Endodermal cell (in vitro differentiated cells): ENCODE measurements around the gene NEK9. TPM values are rescaled to one million over a fixed set of nuclear protein-coding genes. Genes with fewer than 3 reads are reported as not detected.

Source experiments
- DNase-seq: peaks from one replicate; pipeline ENCODE4 v3.0.0-alpha.2; 2017
- H3K27ac ChIP-seq: 2 replicates; pipeline ENCODE4 v1.5.1; 2013; ENCODE audit warnings: mild to moderate bottlenecking, low read depth, low read length, moderate library complexity
- H3K27me3 ChIP-seq: 2 replicates; pipeline ENCODE4 v1.6.1; 2013; ENCODE audit warnings: mild to moderate bottlenecking, low read length, moderate library complexity; ENCODE audit not compliant: insufficient read depth, control insufficient read depth, poor library complexity, severe bottlenecking
- H3K36me3 ChIP-seq: 2 replicates; pipeline ENCODE4 v1.7.0; 2013; ENCODE audit warnings: mild to moderate bottlenecking, low read length, moderate library complexity; ENCODE audit not compliant: control insufficient read depth, insufficient read depth
- H3K4me1 ChIP-seq: one replicate; pipeline ENCODE4 v1.7.0; 2013; ENCODE audit warnings: low read length; ENCODE audit not compliant: control insufficient read depth, insufficient read depth
- H3K4me3 ChIP-seq: 2 replicates; pipeline ENCODE4 v1.5.1; 2013; ENCODE audit warnings: mild to moderate bottlenecking, low read length, moderate library complexity
- H3K9ac ChIP-seq: 2 replicates; pipeline ENCODE4 v1.6.1; 2013; ENCODE audit warnings: mild to moderate bottlenecking, low read length, moderate library complexity; ENCODE audit not compliant: poor library complexity, severe bottlenecking; ENCODE audit errors: extremely low read depth
- H3K9me3 ChIP-seq: 2 replicates; pipeline ENCODE4 v1.6.1; 2013; ENCODE audit warnings: mild to moderate bottlenecking, low read length, moderate library complexity; ENCODE audit not compliant: control insufficient read depth
- H3K27ac Mint-ChIP-seq: 2 replicates; pipeline ENCODE4 v1.8.0; 2020; ENCODE audit warnings: mixed read lengths
- H3K27me3 Mint-ChIP-seq: 2 replicates; pipeline ENCODE4 v1.8.0; 2021; ENCODE audit warnings: mild to moderate bottlenecking, mixed read lengths; ENCODE audit not compliant: insufficient read depth
- H3K36me3 Mint-ChIP-seq: 2 replicates; pipeline ENCODE4 v1.8.0; 2020; ENCODE audit warnings: low read depth, mixed read lengths
- H3K4me1 Mint-ChIP-seq: 2 replicates; pipeline ENCODE4 v1.8.0; 2020; ENCODE audit warnings: mixed read lengths
- H3K4me3 Mint-ChIP-seq: 2 replicates; pipeline ENCODE4 v1.8.0; 2020; ENCODE audit warnings: mild to moderate bottlenecking, moderate library complexity, mixed read lengths
- H3K9me3 Mint-ChIP-seq: 2 replicates; pipeline ENCODE4 v1.8.0; 2020; ENCODE audit warnings: mild to moderate bottlenecking, mixed read lengths
- CTCF ChIP-seq: fragments of 200-600 bp; sonication (generic); conservative IDR thresholded peaks from 2 replicates; pipeline ENCODE4 v1.5.0; 2021; ENCODE audit warnings: antibody characterized with exemption, mild to moderate bottlenecking
- WGBS, 2 experiments: methylation state at CpG; one replicate each; pipeline versions ENCODE4 v1.1.5 to v1.1.7; 2013; ENCODE audit warnings: missing lambda C conversion rate in 2 of 2, mixed read lengths in 1 of 2; ENCODE audit not compliant: insufficient coverage in 1 of 2, insufficient read length in 1 of 2; 5-methylcytosine and 5-hydroxymethylcytosine counted together
- total RNA-seq, 2 donors: library from RNA; stranded (reverse); fragmentation: NEBNext Ultra II Directional in 1 of 2; extraction: Animal tissue kit (Norgen Biotek cat#: 25700) in 1 of 2; gene quantifications; 2 replicates in 1 of 2; 3 replicates in 1 of 2; pipeline ENCODE4 v1.2.1, GENCODE V29; 2021

The NEK9 gene
- total RNA-seq, 2 donors from 2014 or later, result 74.1 to 97.5 TPM

DNA sequence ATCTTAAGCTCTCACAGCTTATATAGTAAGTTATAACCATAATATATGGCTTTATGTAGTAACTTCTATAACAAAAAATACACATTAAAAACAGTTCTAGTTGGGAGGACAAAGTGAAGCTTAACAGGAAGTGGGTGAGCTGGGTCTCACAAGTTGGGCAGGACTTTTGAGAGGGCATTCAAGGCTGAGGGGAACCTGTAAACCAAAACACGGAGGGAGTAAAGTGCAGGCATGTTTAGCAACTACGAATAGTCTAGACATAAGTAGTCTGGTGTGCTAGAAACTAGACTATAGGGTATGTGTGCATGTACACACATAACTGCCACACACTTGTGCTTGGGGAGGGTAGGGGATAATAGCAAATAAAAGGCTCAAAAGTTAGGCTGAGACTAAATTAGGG, 14.2 kb upstream of the NEK9 start:
- H3K36me3 Mint-ChIP-seq, result peaks cover 39% of the 10 kb centered on the region
- no peak overlapping the region for H3K27ac ChIP-seq
- H3K4me1 ChIP-seq, result no peaks in the 10 kb centered on the region
- DNase-seq, result no peak
- no peak overlapping the region for H3K4me3 Mint-ChIP-seq
- H3K4me1 Mint-ChIP-seq, result no peaks in the 10 kb centered on the region
- H3K36me3 ChIP-seq, result peaks cover 45% of the 10 kb centered on the region
- H3K27me3 ChIP-seq, result no peaks in the 10 kb centered on the region
- H3K27ac Mint-ChIP-seq, result no peak overlapping the region
- WGBS, 2 experiments, result 86 to 94% methylated on average over 2 of the region's 2 CpGs
- no peaks in the 10 kb centered on the region for H3K27me3 Mint-ChIP-seq
- no peak overlapping the region for H3K9ac ChIP-seq
- H3K9me3 Mint-ChIP-seq, result no peaks in the 10 kb centered on the region
- H3K4me3 ChIP-seq, result no peak overlapping the region
- no peaks in the 10 kb centered on the region for H3K9me3 ChIP-seq
- TF ChIP-seq CTCF, result no peak

GRCh38 chr14:75140620-75141019, 13.8 kb upstream of the NEK9 start:
- Histone ChIP-seq H3K27ac (no peak overlapping the region), H3K9ac (no peak overlapping the region), H3K36me3 (peaks cover 42% of the 10 kb centered on the region), H3K27me3 (no peaks in the 10 kb centered on the region), H3K4me3 (no peak overlapping the region), H3K4me1 (no peaks in the 10 kb centered on the region), H3K9me3 (no peaks in the 10 kb centered on the region)
- Mint-ChIP-seq H3K4me3 (no peak overlapping the region), H3K9me3 (no peaks in the 10 kb centered on the region), H3K27me3 (no peaks in the 10 kb centered on the region), H3K36me3 (peaks cover 39% of the 10 kb centered on the region), H3K27ac (no peak overlapping the region), H3K4me1 (no peaks in the 10 kb centered on the region)
- TF ChIP-seq CTCF, result no peak
- DNase-seq, result no peak
- 100% methylated on average over 1 of the region's 2 CpGs; no CpG with 5 or more reads in 1 of the 2 experiments for WGBS, 2 experiments

GRCh38 chr14:75139185-75139584, 12.3 kb upstream of the NEK9 start:
- DNase-seq, result no peak
- WGBS, 2 experiments, result 95% methylated on average over 2 of the region's 2 CpGs; no CpG with 5 or more reads in 1 of the 2 experiments
- no peak for TF ChIP-seq CTCF
- H3K4me1 ChIP-seq, result no peaks in the 10 kb centered on the region
- Mint-ChIP-seq H3K4me3 (no peak overlapping the region), H3K9me3 (peaks cover 6% of the 10 kb centered on the region), H3K27ac (no peak overlapping the region), H3K27me3 (no peaks in the 10 kb centered on the region), H3K4me1 (no peaks in the 10 kb centered on the region), H3K36me3 (peaks cover 39% of the 10 kb centered on the region)
- peaks cover 41% of the 10 kb centered on the region for H3K36me3 ChIP-seq
- H3K9me3 ChIP-seq, result peaks cover 8% of the 10 kb centered on the region
- H3K27ac ChIP-seq, result no peak overlapping the region
- H3K4me3 ChIP-seq, result no peak overlapping the region
- H3K9ac ChIP-seq, result no peak overlapping the region
- no peaks in the 10 kb centered on the region for H3K27me3 ChIP-seq
